Activated CD8-positive, alpha-beta memory T cell treated with anti-CD3 and anti-CD28 coated beads, Interleukin-2, amount 10 ng/mL, durations not matched to agents 7 days and 5 days (primary cell): ENCODE data around the gene SLC7A6OS. TPM values are rescaled to one million over a fixed set of nuclear protein-coding genes. Genes with fewer than 3 reads are reported as not detected.

ENCODE experiments used
- ATAC-seq: fragments of 150-1000 bp; cut with Tn5 transposase; one replicate; pipeline ENCODE4 v1.10.0; 2021; ENCODE audit warnings: moderate library complexity
- CTCF ChIA-PET: fragments of 350-600 bp; sonication (Branson Sonifier 250); formaldehyde crosslinking; loops from one replicate; lab custom pipeline; 2021; ENCODE audit warnings: antibody characterized with exemption; lab: Charles Lee
- DNase-seq: peaks from one replicate; pipeline ENCODE4 v3.0.0-alpha.2; 2020
- H3K27ac Mint-ChIP-seq: one replicate; pipeline ENCODE4 v1.8.0; 2021; ENCODE audit warnings: mild to moderate bottlenecking, mixed read lengths
- H3K27me3 Mint-ChIP-seq: one replicate; pipeline ENCODE4 v1.8.0; 2021; ENCODE audit warnings: mixed read lengths
- H3K36me3 Mint-ChIP-seq: one replicate; pipeline ENCODE4 v1.8.0; 2021; ENCODE audit warnings: mild to moderate bottlenecking, mixed read lengths
- H3K4me1 Mint-ChIP-seq: one replicate; pipeline ENCODE4 v1.8.0; 2021; ENCODE audit warnings: mixed read lengths
- H3K4me3 Mint-ChIP-seq: one replicate; pipeline ENCODE4 v1.8.0; 2021; ENCODE audit warnings: mild to moderate bottlenecking, moderate library complexity, mixed read lengths
- H3K9me3 Mint-ChIP-seq: one replicate; pipeline ENCODE4 v1.8.0; 2022; ENCODE audit warnings: low read depth, mixed read lengths
- total RNA-seq, 2 experiments: library from RNA; stranded (reverse); gene quantifications; one replicate each; pipeline ENCODE4 v1.2.3, GENCODE V29; 2021

Gene SLC7A6OS
- total RNA-seq, 2 experiments from 2014 or later, result 29.8 to 30.8 TPM

- peak overlapping the region; percentile 85 for H3K4me3 Mint-ChIP-seq
- ATAC-seq (no peak), DNase-seq (no peak)
- CTCF ChIA-PET, result interaction anchor here (0.5 to 3.2 kb wide), 4 partner anchors 10 to 495 kb away, joined by 3 to 28 read pairs (median 7); partner anchors contain the start of gene SLC7A6
- H3K4me1 Mint-ChIP-seq, result peaks cover 52% of the 10 kb centered on the region
- H3K27me3 Mint-ChIP-seq, result no peaks in the 10 kb centered on the region
- peaks cover 33% of the 10 kb centered on the region for H3K36me3 Mint-ChIP-seq
- H3K9me3 Mint-ChIP-seq, result no peaks in the 10 kb centered on the region
- peak overlapping the region; percentile 85 for H3K27ac Mint-ChIP-seq
These were observed 947 bp downstream of the SLC7A6OS start for GRCh38 chr16:68309799-68310198.

GRCh38 chr16:68306633-68307032, 4.1 kb downstream of the SLC7A6OS start:
- Mint-ChIP-seq H3K4me1 (peaks cover 31% of the 10 kb centered on the region), H3K27me3 (no peaks in the 10 kb centered on the region), H3K9me3 (no peaks in the 10 kb centered on the region), H3K4me3 (no peak overlapping the region), H3K27ac (no peak overlapping the region), H3K36me3 (peaks cover 48% of the 10 kb centered on the region)
- DNase-seq, result no peak
- no peak for ATAC-seq
- CTCF ChIA-PET, result interaction anchor here (3.2 kb wide), 1 partner anchor 44 kb away, joined by 28 read pairs; the partner anchor contains the start of gene SLC7A6

GRCh38 chr16:68300734-68301459, 9.8 kb downstream of the SLC7A6OS start:
- no peak for DNase-seq
- peaks cover 10% of the 10 kb centered on the region for H3K4me1 Mint-ChIP-seq
- H3K27me3 Mint-ChIP-seq, result no peaks in the 10 kb centered on the region

GRCh38 chr16:68299571-68300453, 10.9 kb downstream of the SLC7A6OS start:
- H3K36me3 Mint-ChIP-seq, result peaks cover 59% of the 10 kb centered on the region
- ATAC-seq (no peak), DNase-seq (no peak)
- no peak overlapping the region for H3K27ac Mint-ChIP-seq
- peaks cover 2% of the 10 kb centered on the region for H3K4me1 Mint-ChIP-seq
- CTCF ChIA-PET, result interaction anchor here (0.6 to 3.3 kb wide), 6 partner anchors 10 to 37 kb away, joined by 3 to 25 read pairs (median 7); partner anchors contain the start of genes PRMT7, SLC7A6 and SLC7A6OS
- no peak overlapping the region for H3K4me3 Mint-ChIP-seq
- H3K9me3 Mint-ChIP-seq, result no peaks in the 10 kb centered on the region
- no peaks in the 10 kb centered on the region for H3K27me3 Mint-ChIP-seq

More at GRCh38 chr16:68300734-68301459, 9.8 kb downstream of the SLC7A6OS start:
- CTCF ChIA-PET, result interaction anchor here (0.6 to 3.3 kb wide), 6 partner anchors 9 to 38 kb away, joined by 3 to 25 read pairs (median 8); partner anchors contain the start of genes PRMT7, SLC7A6 and SLC7A6OS
- H3K4me3 Mint-ChIP-seq, result no peak overlapping the region
- peak overlapping the region; percentile 16 for H3K27ac Mint-ChIP-seq
- no peak for ATAC-seq
- H3K9me3 Mint-ChIP-seq, result no peaks in the 10 kb centered on the region
- H3K36me3 Mint-ChIP-seq, result peaks cover 64% of the 10 kb centered on the region

- H3K27ac Mint-ChIP-seq, result peak overlapping the region; percentile 25
These were observed 11.7 kb downstream of the SLC7A6OS start for GRCh38 chr16:68298907-68299561.

GRCh38 chr16:68298312-68298711, 12.4 kb downstream of the SLC7A6OS start:
- H3K27ac Mint-ChIP-seq, result peak overlapping the region; percentile 20
- no peak for ATAC-seq
- H3K9me3 Mint-ChIP-seq, result no peaks in the 10 kb centered on the region
- H3K27me3 Mint-ChIP-seq, result no peaks in the 10 kb centered on the region
- DNase-seq, result no peak
- peaks cover 2% of the 10 kb centered on the region for H3K4me1 Mint-ChIP-seq
- no peak overlapping the region for H3K4me3 Mint-ChIP-seq
- CTCF ChIA-PET, result interaction anchor here (2.6 to 3.3 kb wide), 2 partner anchors 12 to 36 kb away, joined by 11 to 25 read pairs; partner anchors contain the start of genes PRMT7, SLC7A6 and SLC7A6OS
- H3K36me3 Mint-ChIP-seq, result peaks cover 56% of the 10 kb centered on the region

More at GRCh38 chr16:68298907-68299561, 11.7 kb downstream of the SLC7A6OS start:
- Mint-ChIP-seq H3K4me1 (peaks cover 2% of the 10 kb centered on the region), H3K9me3 (no peaks in the 10 kb centered on the region), H3K4me3 (no peak overlapping the region), H3K27me3 (no peaks in the 10 kb centered on the region), H3K36me3 (peaks cover 59% of the 10 kb centered on the region)
- CTCF ChIA-PET, result interaction anchor here (2.4 to 3.3 kb wide), 3 partner anchors 11 to 36 kb away, joined by 11 to 25 read pairs (median 12); partner anchors contain the start of genes PRMT7, SLC7A6 and SLC7A6OS
- DNase-seq (no peak), ATAC-seq (no peak)

GRCh38 chr16:68297908-68298307, 12.8 kb downstream of the SLC7A6OS start:
- CTCF ChIA-PET, result interaction anchor here (4.2 kb wide), 1 partner anchor 36 kb away, joined by 44 read pairs; the partner anchor contains the start of gene SLC7A6

GRCh38 chr16:68296693-68297092, 14.1 kb downstream of the SLC7A6OS start:
- Mint-ChIP-seq H3K27ac (no peak overlapping the region), H3K4me1 (peaks cover 8% of the 10 kb centered on the region), H3K27me3 (no peaks in the 10 kb centered on the region), H3K36me3 (peaks cover 55% of the 10 kb centered on the region), H3K4me3 (no peak overlapping the region), H3K9me3 (no peaks in the 10 kb centered on the region)
- CTCF ChIA-PET, result interaction anchor here (4.2 kb wide), 1 partner anchor 35 kb away, joined by 44 read pairs; the partner anchor contains the start of gene SLC7A6
- ATAC-seq (no peak), DNase-seq (no peak)

More at GRCh38 chr16:68297908-68298307, 12.8 kb downstream of the SLC7A6OS start:
- DNase-seq, result no peak
- no peaks in the 10 kb centered on the region for H3K9me3 Mint-ChIP-seq
- H3K27me3 Mint-ChIP-seq, result no peaks in the 10 kb centered on the region
- H3K4me1 Mint-ChIP-seq, result peaks cover 2% of the 10 kb centered on the region
- H3K27ac Mint-ChIP-seq, result peak overlapping the region; percentile 20
- no peak overlapping the region for H3K4me3 Mint-ChIP-seq
- no peak for ATAC-seq
- peaks cover 55% of the 10 kb centered on the region for H3K36me3 Mint-ChIP-seq

GRCh38 chr16:68296291-68296690, 14.5 kb downstream of the SLC7A6OS start:
- no peak overlapping the region for H3K4me3 Mint-ChIP-seq
- peaks cover 56% of the 10 kb centered on the region for H3K36me3 Mint-ChIP-seq

GRCh38 chr16:68292425-68292824, 18.3 kb downstream of the SLC7A6OS start:
- no peaks in the 10 kb centered on the region for H3K9me3 Mint-ChIP-seq
- no peaks in the 10 kb centered on the region for H3K27me3 Mint-ChIP-seq
- peaks cover 45% of the 10 kb centered on the region for H3K4me1 Mint-ChIP-seq

More at GRCh38 chr16:68296291-68296690, 14.5 kb downstream of the SLC7A6OS start:
- H3K27ac Mint-ChIP-seq, result no peak overlapping the region
- DNase-seq, result no peak
- H3K27me3 Mint-ChIP-seq, result no peaks in the 10 kb centered on the region
- peaks cover 12% of the 10 kb centered on the region for H3K4me1 Mint-ChIP-seq
- no peak for ATAC-seq
- H3K9me3 Mint-ChIP-seq, result no peaks in the 10 kb centered on the region
- CTCF ChIA-PET, result interaction anchor here (4.2 kb wide), 1 partner anchor 34 kb away, joined by 44 read pairs; the partner anchor contains the start of gene SLC7A6

GRCh38 chr16:68291227-68291626, 19.5 kb downstream of the SLC7A6OS start:
- Mint-ChIP-seq H3K36me3 (peaks cover 54% of the 10 kb centered on the region), H3K4me1 (peaks cover 55% of the 10 kb centered on the region), H3K4me3 (no peak overlapping the region), H3K9me3 (no peaks in the 10 kb centered on the region), H3K27ac (peak overlapping the region; percentile 73), H3K27me3 (no peaks in the 10 kb centered on the region)
- CTCF ChIA-PET, result interaction anchor here (1.8 to 10.9 kb wide), 4 partner anchors 17 to 36 kb away, joined by 5 to 200 read pairs (median 8); partner anchors contain the start of genes PRMT7, SLC7A6 and SLC7A6OS
- DNase-seq (no peak), ATAC-seq (no peak)

More at GRCh38 chr16:68292425-68292824, 18.3 kb downstream of the SLC7A6OS start:
- ATAC-seq (no peak), DNase-seq (no peak)
- Mint-ChIP-seq H3K4me3 (no peak overlapping the region), H3K27ac (peak overlapping the region; percentile 71), H3K36me3 (peaks cover 47% of the 10 kb centered on the region)
- CTCF ChIA-PET, result interaction anchor here (0.7 to 10.9 kb wide), 3 partner anchors 18 to 35 kb away, joined by 3 to 200 read pairs (median 7); partner anchors contain the start of genes PRMT7, SLC7A6 and SLC7A6OS

GRCh38 chr16:68290450-68290849, 20.3 kb downstream of the SLC7A6OS start:
- ATAC-seq, result no peak
- Mint-ChIP-seq H3K9me3 (no peaks in the 10 kb centered on the region), H3K36me3 (peaks cover 54% of the 10 kb centered on the region), H3K4me3 (no peak overlapping the region), H3K4me1 (peaks cover 61% of the 10 kb centered on the region), H3K27ac (peak overlapping the region; percentile 84), H3K27me3 (no peaks in the 10 kb centered on the region)
- no peak for DNase-seq
- CTCF ChIA-PET, result interaction anchor here (1.2 to 10.9 kb wide), 7 partner anchors 10 to 37 kb away, joined by 3 to 200 read pairs (median 7); partner anchors contain the start of genes PRMT7, SLC7A6 and SLC7A6OS
